Upper lobe of right lung (tissue), 1 donor: ENCODE data around the gene CDK10. TPM values are rescaled to one million over a fixed set of nuclear protein-coding genes. Genes with fewer than 3 reads are reported as not detected.

ENCODE experiments used
- ATAC-seq: fragments of 200-7000 bp; cut with Tn5 transposase; one replicate; pipeline ENCODE4 v1.9.1; 2020; ENCODE audit warnings: mild to moderate bottlenecking, moderate library complexity
- DNase-seq: peaks from one replicate; pipeline ENCODE4 v3.0.0-alpha.2; 2020
- H3K27ac ChIP-seq: fragments of 200-600 bp; one replicate; pipeline ENCODE4 v1.8.0; 2022
- H3K27me3 ChIP-seq: fragments of 200-600 bp; one replicate; pipeline ENCODE4 v1.8.0; 2022; ENCODE audit warnings: mild to moderate bottlenecking
- H3K36me3 ChIP-seq: fragments of 200-600 bp; one replicate; pipeline ENCODE4 v1.8.0; 2022
- H3K4me1 ChIP-seq: fragments of 200-600 bp; one replicate; pipeline ENCODE4 v1.8.0; 2022
- H3K4me3 ChIP-seq: fragments of 200-600 bp; one replicate; pipeline ENCODE4 v1.8.0; 2022; ENCODE audit warnings: mild to moderate bottlenecking
- H3K9me3 ChIP-seq: fragments of 200-600 bp; one replicate; pipeline ENCODE4 v1.8.0; 2022
- CTCF ChIP-seq: fragments of 200-600 bp; IDR thresholded peaks from one replicate; pipeline ENCODE4 v1.8.0; 2022; ENCODE audit warnings: antibody characterized with exemption
- intact Hi-C: fragments of 100-400 bp; cut with DNase I; formaldehyde crosslinking; loops from one replicate; pipeline ENCODE4 v1.11.0; 2022
- total RNA-seq: library from RNA; stranded (reverse); fragmentation: NEBNext Ultra II Directional; extraction: Animal tissue kit (Norgen Biotek cat#: 25700); gene quantifications from one replicate; pipeline ENCODE4 v1.2.1, GENCODE V29; 2021
- donor health status: DM: no; HTN: yes; CAD: no; lungs with severe emphysema.

Gene CDK10
- total RNA-seq, 1 donor from 2014 or later: 81.5 TPM

DNA sequence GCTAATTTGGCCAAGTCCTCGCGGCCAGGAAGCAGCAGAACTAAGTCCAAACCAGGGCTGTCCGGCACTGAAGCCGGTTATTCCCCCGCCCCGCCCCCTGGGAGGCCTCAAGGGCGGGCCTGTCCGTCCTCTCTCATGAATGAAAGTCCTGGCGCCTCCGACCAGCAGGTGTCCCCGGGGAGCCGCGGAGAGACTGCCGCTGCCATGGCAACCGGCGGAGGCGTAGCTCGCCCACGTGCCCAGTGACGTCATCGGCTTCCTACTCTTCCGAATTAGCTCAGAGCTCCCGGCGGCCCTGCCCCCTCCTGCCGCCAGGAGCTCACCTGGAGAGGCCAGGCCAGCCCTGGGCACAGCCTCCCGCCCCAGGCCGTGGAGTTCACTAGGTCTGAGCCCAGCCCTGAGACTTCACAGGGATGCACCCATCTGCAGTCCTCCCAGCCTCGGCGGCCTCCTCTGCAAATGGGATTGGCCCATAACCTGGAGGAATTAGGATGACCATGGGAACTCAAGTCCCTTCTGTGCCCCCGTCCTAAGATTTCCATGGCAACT, 13.7 kb downstream of the CDK10 start:
- H3K9me3 ChIP-seq: no peaks in the 10 kb centered on the region
- intact Hi-C loops: no loop called here
- DNase-seq: peak; percentile 100
- peak; percentile 83 for TF ChIP-seq CTCF
- peak overlapping the region; percentile 84 for H3K27ac ChIP-seq
- H3K27me3 ChIP-seq: no peaks in the 10 kb centered on the region
- ATAC-seq: peak; percentile 79
- H3K4me3 ChIP-seq: peak overlapping the region; percentile 70
- peaks cover 14% of the 10 kb centered on the region for H3K4me1 ChIP-seq
- H3K36me3 ChIP-seq: no peaks in the 10 kb centered on the region

- peak; percentile 32 for ATAC-seq
- peak; percentile 85 for DNase-seq
- intact Hi-C loops: no loop called here
- H3K27me3 ChIP-seq: no peaks in the 10 kb centered on the region
- peaks cover 14% of the 10 kb centered on the region for H3K4me1 ChIP-seq
- TF ChIP-seq CTCF: peak; percentile 16
- H3K27ac ChIP-seq: peak overlapping the region; percentile 84
- H3K4me3 ChIP-seq: peak overlapping the region; percentile 70
- H3K9me3 ChIP-seq: no peaks in the 10 kb centered on the region
- H3K36me3 ChIP-seq: no peaks in the 10 kb centered on the region
These were observed 14.3 kb downstream of the CDK10 start for GRCh38 chr16:89700649-89701424.

- peaks cover 18% of the 10 kb centered on the region for H3K4me1 ChIP-seq
- no peaks in the 10 kb centered on the region for H3K9me3 ChIP-seq
- ATAC-seq (peak; percentile 89), DNase-seq (peak; percentile 98)
- intact Hi-C loops: no loop called here
- no peaks in the 10 kb centered on the region for H3K36me3 ChIP-seq
- TF ChIP-seq CTCF: no peak
- peak within 1 kb of the TSS; percentile 70 for H3K4me3 ChIP-seq
- no peaks in the 10 kb centered on the region for H3K27me3 ChIP-seq
- H3K27ac ChIP-seq: peak within 1 kb of the TSS; percentile 84
These were observed 15.2 kb downstream of the CDK10 start, which contains the start of gene SPATA2L for GRCh38 chr16:89701425-89702406. TSS of gene SPATA2L (minus strand) at chr16:89701705. CDS start at chr16:89701232, 473 bp downstream.

GRCh38 chr16:89704281-89704680, 17.8 kb downstream of the CDK10 start:
- no peak for ATAC-seq
- DNase-seq: no peak
- no peaks in the 10 kb centered on the region for H3K9me3 ChIP-seq
- no peak overlapping the region for H3K27ac ChIP-seq
- H3K4me1 ChIP-seq: peaks cover 18% of the 10 kb centered on the region
- no peak for TF ChIP-seq CTCF
- no peak overlapping the region for H3K4me3 ChIP-seq
- H3K36me3 ChIP-seq: no peaks in the 10 kb centered on the region
- no peaks in the 10 kb centered on the region for H3K27me3 ChIP-seq
- intact Hi-C loops: no loop called here

DNA sequence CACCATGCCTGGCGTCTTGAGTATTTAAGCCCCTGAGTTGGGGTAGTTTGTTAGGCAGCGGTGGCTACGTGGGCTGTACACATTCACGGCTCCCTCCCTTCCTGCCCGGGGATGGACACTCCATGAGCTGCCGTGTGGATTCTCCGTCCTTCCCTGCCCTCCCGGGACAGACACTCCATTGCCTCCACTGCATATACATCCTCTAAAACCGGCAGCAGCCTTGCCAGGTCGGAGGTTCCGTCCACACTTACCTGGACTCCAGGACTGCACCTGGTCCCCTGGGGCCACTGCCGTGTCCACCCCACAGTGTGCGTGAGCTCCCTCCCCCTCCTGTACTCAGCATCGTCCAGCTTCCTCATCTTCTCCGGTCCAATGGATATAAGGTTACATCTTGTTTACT, 18.5 kb downstream of the CDK10 start:
- intact Hi-C loops: loop anchor here (5.0 kb wide), 1 partner anchor 87 kb away; no protein-coding TSS in a partner anchor
- TF ChIP-seq CTCF: no peak
- H3K4me1 ChIP-seq: peaks cover 12% of the 10 kb centered on the region
- H3K27ac ChIP-seq: no peak overlapping the region
- H3K27me3 ChIP-seq: no peaks in the 10 kb centered on the region
- ATAC-seq (no peak), DNase-seq (no peak)
- H3K9me3 ChIP-seq: no peaks in the 10 kb centered on the region
- no peak overlapping the region for H3K4me3 ChIP-seq
- no peaks in the 10 kb centered on the region for H3K36me3 ChIP-seq
